SK-N-SH (cell line): ENCODE results near the gene MED29. TPM values are rescaled to one million over a fixed set of nuclear protein-coding genes. Genes with fewer than 3 reads are reported as not detected.

Experiments
- CHD2 ChIP-seq: fragments of 150-350 bp; IDR thresholded peaks from 2 replicates; pipeline ENCODE4 v1.6.1; 2018; ENCODE audit warnings: low read length; ENCODE audit not compliant: partially characterized antibody
- CTCF ChIP-seq: fragments of 200-600 bp; sonication (generic); IDR thresholded peaks from 2 replicates; pipeline ENCODE4 v1.6.1; 2017; ENCODE audit warnings: antibody characterized with exemption, mild to moderate bottlenecking, moderate library complexity
- FOSL2 ChIP-seq: IDR thresholded peaks from 2 replicates; pipeline ENCODE4 v1.4.0; 2012; ENCODE audit warnings: low read depth, mild to moderate bottlenecking, moderate library complexity, borderline replicate concordance
- FOXM1 ChIP-seq: IDR thresholded peaks from 2 replicates; pipeline ENCODE4 v1.4.0; 2012; ENCODE audit warnings: low read depth, mild to moderate bottlenecking
- GABPA ChIP-seq: IDR thresholded peaks from 2 replicates; pipeline ENCODE4 v1.4.0; 2012; ENCODE audit warnings: low read depth, mild to moderate bottlenecking
- GATA2 ChIP-seq: sonication (generic); formaldehyde crosslinking; IDR thresholded peaks from 2 replicates; pipeline ENCODE4 v1.5.0; 2020; ENCODE audit warnings: mild to moderate bottlenecking, missing genetic modification reagents
- JUND ChIP-seq: IDR thresholded peaks from 2 replicates; pipeline ENCODE4 v1.4.0; 2012
- MAX ChIP-seq: IDR thresholded peaks from 2 replicates; pipeline ENCODE4 v1.4.0; 2012; ENCODE audit warnings: low read depth
- MEF2A ChIP-seq: IDR thresholded peaks from 2 replicates; pipeline ENCODE4 v1.4.0; 2012; ENCODE audit warnings: low read depth, borderline replicate concordance
- MXI1 ChIP-seq: IDR thresholded peaks from 2 replicates; pipeline ENCODE4 v1.6.1; 2012; ENCODE audit warnings: mild to moderate bottlenecking, low read depth, low read length, improper control_type of control experiment
- NFIC ChIP-seq: IDR thresholded peaks from 2 replicates; pipeline ENCODE4 v1.4.0; 2012; ENCODE audit warnings: borderline replicate concordance
- NRF1 ChIP-seq: IDR thresholded peaks from 2 replicates; pipeline ENCODE4 v1.6.1; 2012; ENCODE audit warnings: low read depth, mild to moderate bottlenecking, low read length
- RAD21 ChIP-seq: IDR thresholded peaks from 2 replicates; pipeline ENCODE4 v1.6.1; 2012; ENCODE audit warnings: mild to moderate bottlenecking, low read length
- RCOR1 ChIP-seq: fragments of 150-350 bp; IDR thresholded peaks from 2 replicates; pipeline ENCODE4 v1.6.1; 2017; ENCODE audit warnings: antibody characterized with exemption, low read length
- RFX5 ChIP-seq: IDR thresholded peaks from 2 replicates; pipeline ENCODE4 v1.6.1; 2012; ENCODE audit warnings: mild to moderate bottlenecking, improper control_type of control experiment, low read length
- RXRA ChIP-seq: IDR thresholded peaks from 2 replicates; pipeline ENCODE4 v1.4.0; 2012; ENCODE audit warnings: low read depth, mild to moderate bottlenecking, borderline replicate concordance
- TEAD4 ChIP-seq: IDR thresholded peaks from 2 replicates; pipeline ENCODE4 v1.4.0; 2012; ENCODE audit warnings: mild to moderate bottlenecking, borderline replicate concordance; ENCODE audit not compliant: insufficient read depth
- ZBTB33 ChIP-seq: IDR thresholded peaks from 2 replicates; pipeline ENCODE4 v1.4.0; 2012; ENCODE audit warnings: low read depth, borderline replicate concordance
- polyA plus RNA-seq, 3 experiments: library from polyadenylated mRNA; depleted of rRNA; stranded (reverse); fragments of >200 nt; gene quantifications; 2 replicates each; pipeline ENCODE4 v1.2.3, GENCODE V29; 2012
- TF ChIP-seq, protein P1 (sequence below): fragments of 150-350 bp; IDR thresholded peaks from 2 replicates; pipeline ENCODE4 v1.6.1; 2017; ENCODE audit warnings: antibody characterized with exemption, low read length, low read depth, borderline replicate concordance
- TF ChIP-seq, protein P2 (sequence below): fragments of 150-350 bp; IDR thresholded peaks from 2 replicates; pipeline ENCODE4 v1.6.1; 2016; ENCODE audit warnings: mild to moderate bottlenecking, low read depth, low read length

The MED29 gene
- polyA plus RNA-seq, 1 of the 3 experiments (the other 2 are of a cell fraction) = 32.0 TPM

DNA sequence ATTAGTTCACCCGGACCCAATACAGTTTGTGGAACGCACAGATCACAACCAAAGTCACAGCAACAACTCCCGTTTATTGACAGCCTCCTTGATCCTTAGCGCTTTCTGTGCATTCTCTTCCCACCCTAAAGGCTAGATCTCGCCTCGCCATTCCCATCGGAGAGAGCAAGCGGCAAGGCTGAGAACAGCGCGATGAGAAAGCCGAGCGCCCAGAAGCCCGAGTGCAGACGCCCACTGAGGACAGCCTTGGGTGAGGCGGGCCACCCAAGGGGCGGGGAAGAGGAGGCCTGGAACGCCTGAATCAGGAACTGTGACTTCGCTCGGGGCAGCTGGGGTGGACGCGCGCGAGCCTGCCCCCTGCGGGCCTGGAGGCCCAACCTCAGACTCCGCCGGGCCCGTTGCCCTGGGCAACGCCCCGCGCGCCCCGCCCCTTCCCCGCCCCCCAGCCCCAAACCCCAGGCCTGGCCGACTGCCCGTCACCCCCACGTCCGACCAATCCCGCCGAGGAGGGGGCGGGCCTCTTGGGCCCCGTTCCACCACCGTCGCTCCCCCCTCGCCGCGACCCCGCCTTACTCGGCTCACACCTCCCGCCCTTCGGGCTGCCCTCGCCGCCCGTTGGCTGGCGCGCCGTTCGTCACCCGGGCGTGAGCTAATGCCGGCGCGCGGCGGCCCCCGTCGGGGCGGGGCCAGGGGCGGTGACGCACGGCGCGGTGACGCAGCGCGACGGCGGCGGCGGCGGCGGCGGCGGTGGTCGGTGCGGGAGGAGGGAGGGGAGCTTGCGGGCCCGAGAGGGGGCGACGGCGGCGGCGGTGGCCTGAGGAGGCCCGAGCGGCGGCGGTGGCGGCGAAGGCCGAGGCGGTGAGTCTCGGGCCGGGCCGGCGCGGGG, 49.2 kb upstream of the MED29 start, which contains the start of gene SAMD4B (continued):
- TF ChIP-seq GATA2 (CRISPR knock-in tag) (no peak), CTCF (peak; percentile 60), RAD21 (0 out of 2 replicates have a peak, but pooled peaks have one; percentile 7), TEAD4 (no peak), RXRA (no peak), CHD2 (peak; percentile 70), FOXM1 (no peak), RFX5 (peak; percentile 38), MAX (peak; percentile 54), JUND (no peak), MXI1 (peak; percentile 71; the same call in 1 of the 2 replicates), NFIC (no peak), NRF1 (no peak), MEF2A (no peak), ZBTB33 (no peak), FOSL2 (no peak), RCOR1 (peak; percentile 78; the same call in 1 of the 2 replicates), GABPA (peak; percentile 75)
- TF ChIP-seq, protein P1, sequence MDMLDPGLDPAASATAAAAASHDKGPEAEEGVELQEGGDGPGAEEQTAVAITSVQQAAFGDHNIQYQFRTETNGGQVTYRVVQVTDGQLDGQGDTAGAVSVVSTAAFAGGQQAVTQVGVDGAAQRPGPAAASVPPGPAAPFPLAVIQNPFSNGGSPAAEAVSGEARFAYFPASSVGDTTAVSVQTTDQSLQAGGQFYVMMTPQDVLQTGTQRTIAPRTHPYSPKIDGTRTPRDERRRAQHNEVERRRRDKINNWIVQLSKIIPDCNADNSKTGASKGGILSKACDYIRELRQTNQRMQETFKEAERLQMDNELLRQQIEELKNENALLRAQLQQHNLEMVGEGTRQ = peak; percentile 63; the same call in 1 of the 2 replicates
- TF ChIP-seq, protein P2, sequence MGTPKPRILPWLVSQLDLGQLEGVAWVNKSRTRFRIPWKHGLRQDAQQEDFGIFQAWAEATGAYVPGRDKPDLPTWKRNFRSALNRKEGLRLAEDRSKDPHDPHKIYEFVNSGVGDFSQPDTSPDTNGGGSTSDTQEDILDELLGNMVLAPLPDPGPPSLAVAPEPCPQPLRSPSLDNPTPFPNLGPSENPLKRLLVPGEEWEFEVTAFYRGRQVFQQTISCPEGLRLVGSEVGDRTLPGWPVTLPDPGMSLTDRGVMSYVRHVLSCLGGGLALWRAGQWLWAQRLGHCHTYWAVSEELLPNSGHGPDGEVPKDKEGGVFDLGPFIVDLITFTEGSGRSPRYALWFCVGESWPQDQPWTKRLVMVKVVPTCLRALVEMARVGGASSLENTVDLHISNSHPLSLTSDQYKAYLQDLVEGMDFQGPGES = no peak
